ENCODE results near the gene KRTCAP2.
A peak's percentile ranks its signal among the peaks of the same experiment; 100 is the strongest.

The KRTCAP2 gene

GRCh38 chr1:155183775-155184221 is 10.7 kb upstream of the KRTCAP2 start:
- no peak for DNase-seq (ENCODE audit: low spot score)

GRCh38 chr1:155182052-155182550 is 9.0 kb upstream of the KRTCAP2 start:
- no peak for DNase-seq (ENCODE audit: low spot score)

- no peak for DNase-seq (ENCODE audit: low spot score)
Measured at GRCh38 chr1:155181371-155182051, 8.4 kb upstream of the KRTCAP2 start.

- no peak for DNase-seq (ENCODE audit: low spot score)
Measured at GRCh38 chr1:155179112-155180031, 6.3 kb upstream of the KRTCAP2 start.

GRCh38 chr1:155178441-155179111 is 5.5 kb upstream of the KRTCAP2 start:
- DNase-seq (ENCODE audit: low spot score), result no peak

- DNase-seq (ENCODE audit: low spot score), result no peak
Measured at GRCh38 chr1:155177918-155178281, 4.8 kb upstream of the KRTCAP2 start.

GRCh38 chr1:155177192-155177917 is 4.3 kb upstream of the KRTCAP2 start:
- no peak for DNase-seq (ENCODE audit: low spot score)

- peak; percentile 95 for DNase-seq (ENCODE audit: low spot score)
Measured at GRCh38 chr1:155176544-155177071, 3.5 kb upstream of the KRTCAP2 start.

- peak; percentile 5 for DNase-seq (ENCODE audit: low spot score)
Measured at GRCh38 chr1:155175927-155176371, 2.8 kb upstream of the KRTCAP2 start.

GRCh38 chr1:155175281-155175926 is 2.3 kb upstream of the KRTCAP2 start:
- peak; percentile 5 for DNase-seq (ENCODE audit: low spot score)

GRCh38 chr1:155174324-155175280 is 1.5 kb upstream of the KRTCAP2 start:
- DNase-seq (ENCODE audit: low spot score), result peak; percentile 70

- peak; percentile 89 for DNase-seq (ENCODE audit: low spot score)
Measured at GRCh38 chr1:155173478-155174323, 597 bp upstream of the KRTCAP2 start, which contains the start of gene TRIM46. TSS of gene TRIM46 (plus strand) at chr1:155173849. CDS start at chr1:155173967, 118 bp downstream.

- peak; percentile 5 for DNase-seq (ENCODE audit: low spot score)
Measured at GRCh38 chr1:155171836-155172731, 1.0 kb downstream of the KRTCAP2 start.

GRCh38 chr1:155170806-155171205 is 2.3 kb downstream of the KRTCAP2 start:
- no peak for DNase-seq (ENCODE audit: low spot score)

- peak; percentile 0 for DNase-seq (ENCODE audit: low spot score)
Measured at GRCh38 chr1:155170101-155170785, 2.9 kb downstream of the KRTCAP2 start.

- DNase-seq (ENCODE audit: low spot score), result peak; percentile 1
Measured at GRCh38 chr1:155169541-155169940, 3.6 kb downstream of the KRTCAP2 start.

All from AG08396 (cell line).